WTC11 (cell line): ENCODE data around the gene AVPR1B.

Source experiments
- ELF4 ChIP-seq: sonication (generic); formaldehyde crosslinking; IDR thresholded peaks from 2 replicates; pipeline ENCODE4 v1.8.1; 2022; ENCODE audit warnings: low read depth, mild to moderate bottlenecking, moderate library complexity, missing genetic modification reagents
- MAX ChIP-seq: sonication (generic); formaldehyde crosslinking; IDR thresholded peaks from 2 replicates; pipeline ENCODE4 v1.8.0; 2022; ENCODE audit warnings: mild to moderate bottlenecking, missing genetic modification reagents
- TF ChIP-seq, protein P1 (sequence below): sonication (generic); formaldehyde crosslinking; IDR thresholded peaks from 2 replicates; pipeline ENCODE4 v1.8.1; 2023; ENCODE audit warnings: mild to moderate bottlenecking, missing genetic modification reagents
- TF ChIP-seq, protein P2 (sequence below): sonication (generic); formaldehyde crosslinking; IDR thresholded peaks from 2 replicates; pipeline ENCODE4 v1.8.0; 2023; ENCODE audit warnings: missing genetic modification reagents

DNA sequence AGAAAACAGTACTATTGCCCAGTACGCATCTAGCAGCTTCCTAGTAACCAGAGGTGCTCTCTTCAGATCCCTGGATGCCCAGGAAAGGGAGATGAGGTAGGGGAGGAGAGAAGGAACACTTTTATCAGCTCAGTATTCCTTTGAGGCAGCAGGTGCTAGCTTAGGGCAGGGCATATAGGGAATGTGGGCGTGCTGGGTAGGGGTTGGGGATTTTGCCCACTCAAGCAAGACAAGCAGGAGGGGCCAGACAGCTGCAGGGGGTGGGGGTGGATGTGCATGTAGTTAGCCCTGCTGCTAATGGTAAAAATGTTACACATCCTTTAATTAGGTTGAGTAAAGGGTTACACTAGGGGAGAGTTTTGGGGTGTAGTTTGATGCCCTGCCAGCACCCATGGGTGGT, 18.1 kb upstream of the AVPR1B start:
- TF ChIP-seq, protein P1, sequence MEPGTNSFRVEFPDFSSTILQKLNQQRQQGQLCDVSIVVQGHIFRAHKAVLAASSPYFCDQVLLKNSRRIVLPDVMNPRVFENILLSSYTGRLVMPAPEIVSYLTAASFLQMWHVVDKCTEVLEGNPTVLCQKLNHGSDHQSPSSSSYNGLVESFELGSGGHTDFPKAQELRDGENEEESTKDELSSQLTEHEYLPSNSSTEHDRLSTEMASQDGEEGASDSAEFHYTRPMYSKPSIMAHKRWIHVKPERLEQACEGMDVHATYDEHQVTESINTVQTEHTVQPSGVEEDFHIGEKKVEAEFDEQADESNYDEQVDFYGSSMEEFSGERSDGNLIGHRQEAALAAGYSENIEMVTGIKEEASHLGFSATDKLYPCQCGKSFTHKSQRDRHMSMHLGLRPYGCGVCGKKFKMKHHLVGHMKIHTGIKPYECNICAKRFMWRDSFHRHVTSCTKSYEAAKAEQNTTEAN, result no peak
- TF ChIP-seq, protein P2, sequence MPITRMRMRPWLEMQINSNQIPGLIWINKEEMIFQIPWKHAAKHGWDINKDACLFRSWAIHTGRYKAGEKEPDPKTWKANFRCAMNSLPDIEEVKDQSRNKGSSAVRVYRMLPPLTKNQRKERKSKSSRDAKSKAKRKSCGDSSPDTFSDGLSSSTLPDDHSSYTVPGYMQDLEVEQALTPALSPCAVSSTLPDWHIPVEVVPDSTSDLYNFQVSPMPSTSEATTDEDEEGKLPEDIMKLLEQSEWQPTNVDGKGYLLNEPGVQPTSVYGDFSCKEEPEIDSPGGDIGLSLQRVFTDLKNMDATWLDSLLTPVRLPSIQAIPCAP (CRISPR knock-in tag), result no peak
- TF ChIP-seq ELF4 (no peak), MAX (no peak)
